DMS53 (cell line): ENCODE results near the gene FAM234A.
"Not testable (repeated sequence)": the region's sequence is repeated elsewhere in the genome, so short reads cannot be mapped to it uniquely, and the experiment has no call there.

Source experiments
- DNase-seq: peaks from one replicate; lab custom pipeline; 2025; lab: John Stamatoyannopoulos, UW

The FAM234A gene, protein sequence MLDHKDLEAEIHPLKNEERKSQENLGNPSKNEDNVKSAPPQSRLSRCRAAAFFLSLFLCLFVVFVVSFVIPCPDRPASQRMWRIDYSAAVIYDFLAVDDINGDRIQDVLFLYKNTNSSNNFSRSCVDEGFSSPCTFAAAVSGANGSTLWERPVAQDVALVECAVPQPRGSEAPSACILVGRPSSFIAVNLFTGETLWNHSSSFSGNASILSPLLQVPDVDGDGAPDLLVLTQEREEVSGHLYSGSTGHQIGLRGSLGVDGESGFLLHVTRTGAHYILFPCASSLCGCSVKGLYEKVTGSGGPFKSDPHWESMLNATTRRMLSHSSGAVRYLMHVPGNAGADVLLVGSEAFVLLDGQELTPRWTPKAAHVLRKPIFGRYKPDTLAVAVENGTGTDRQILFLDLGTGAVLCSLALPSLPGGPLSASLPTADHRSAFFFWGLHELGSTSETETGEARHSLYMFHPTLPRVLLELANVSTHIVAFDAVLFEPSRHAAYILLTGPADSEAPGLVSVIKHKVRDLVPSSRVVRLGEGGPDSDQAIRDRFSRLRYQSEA

GRCh38 chr16:234468-235305 lies at the start of gene FAM234A:
TSS of gene FAM234A (plus strand) at chr16:234821. CDS start at chr16:254414, 19,593 bp downstream.
- DNase-seq: peak; percentile 97

DNA sequence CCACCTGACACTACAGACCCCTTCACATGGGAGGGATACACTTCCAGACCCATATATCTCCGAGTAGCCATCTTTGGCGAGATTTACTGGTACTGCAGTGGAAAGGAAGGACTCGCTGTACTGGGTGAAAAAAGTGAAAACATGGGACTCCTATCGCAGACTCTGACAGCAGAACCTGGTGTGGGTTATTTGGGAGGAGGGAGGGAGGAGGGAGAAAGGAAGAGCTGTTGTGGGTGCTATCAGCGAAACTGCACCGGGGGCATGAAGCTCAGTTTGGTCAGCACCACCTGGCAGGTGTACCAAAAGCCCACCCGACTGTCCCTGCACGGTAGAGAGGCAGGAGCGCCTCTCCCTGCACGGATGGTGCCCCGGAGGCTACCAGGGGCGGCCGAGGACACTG lies 49.4 kb upstream of the FAM234A start:
- DNase-seq: no peak

- no peak for DNase-seq
Measured at GRCh38 chr16:185691-186090, 48.9 kb upstream of the FAM234A start.

DNA sequence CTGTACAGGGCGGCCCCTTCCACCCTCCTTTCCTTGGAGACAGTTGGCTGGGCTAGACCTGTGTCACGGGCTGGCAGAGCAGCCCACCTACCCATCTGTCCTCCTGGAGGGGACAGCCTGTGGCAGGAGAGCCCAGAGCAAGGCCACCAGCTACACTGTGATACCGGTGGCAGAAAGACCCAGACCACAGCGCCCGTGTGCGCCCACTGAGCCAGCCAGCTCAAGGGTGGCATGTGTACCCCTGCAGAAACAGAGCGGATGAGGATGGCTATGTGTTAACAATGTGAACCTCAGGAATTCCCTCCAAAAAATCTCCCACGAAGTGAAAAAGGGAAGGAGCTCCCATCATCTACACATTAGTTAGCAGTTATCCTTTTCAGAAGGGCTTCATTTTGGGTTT lies 47.3 kb upstream of the FAM234A start:
- DNase-seq: no peak

DNA sequence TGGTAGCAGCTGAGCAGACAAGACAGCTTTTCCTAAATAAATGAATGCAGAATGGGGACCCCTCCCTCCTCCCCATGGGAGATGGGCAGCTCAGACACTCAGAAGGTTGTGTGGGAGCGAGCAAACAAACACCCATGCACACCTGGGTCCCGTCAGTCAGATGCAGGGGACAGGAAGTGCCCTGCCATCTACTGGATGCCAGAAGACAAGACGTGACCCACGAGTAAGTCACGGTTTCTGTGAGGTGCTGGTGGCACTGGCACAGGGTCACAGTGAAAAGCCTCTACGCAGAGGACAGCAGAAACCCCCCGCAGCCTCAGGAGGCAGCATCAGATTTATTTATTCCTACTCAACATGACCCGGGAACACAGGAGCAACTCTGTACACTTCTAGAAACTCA lies 45.9 kb upstream of the FAM234A start:
- DNase-seq: peak; percentile 43

DNA sequence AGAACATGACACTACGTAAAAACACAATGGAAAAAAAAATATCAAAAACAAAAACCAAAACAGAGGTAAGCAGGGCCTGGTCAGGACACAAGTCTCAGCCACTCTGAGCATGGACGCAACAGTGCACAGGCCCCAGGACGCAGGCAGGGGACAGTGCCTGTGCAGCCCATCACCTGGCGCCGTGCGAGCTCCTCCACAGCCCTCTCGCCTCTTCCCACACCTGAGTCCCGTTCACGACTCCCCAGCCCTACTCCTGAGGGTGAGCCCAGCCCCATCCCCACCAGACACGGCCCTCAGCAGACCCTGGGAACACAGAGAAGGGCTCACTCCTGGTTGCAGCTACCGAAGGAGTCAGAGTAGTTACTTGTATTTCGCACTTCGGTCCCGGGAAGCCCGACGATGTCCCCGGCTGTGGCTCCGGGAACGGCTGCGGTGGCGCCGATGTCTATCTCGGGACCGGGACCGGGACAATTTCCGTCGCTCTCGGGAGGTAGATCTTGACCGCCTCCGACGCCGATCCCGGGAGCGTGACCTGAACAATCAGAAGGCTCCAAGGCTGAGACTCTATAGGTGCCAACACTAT lies 44.9 kb upstream of the FAM234A start:
- DNase-seq: no peak

GRCh38 chr16:191831-192230 lies 42.8 kb upstream of the FAM234A start:
- DNase-seq: no peak

DNA sequence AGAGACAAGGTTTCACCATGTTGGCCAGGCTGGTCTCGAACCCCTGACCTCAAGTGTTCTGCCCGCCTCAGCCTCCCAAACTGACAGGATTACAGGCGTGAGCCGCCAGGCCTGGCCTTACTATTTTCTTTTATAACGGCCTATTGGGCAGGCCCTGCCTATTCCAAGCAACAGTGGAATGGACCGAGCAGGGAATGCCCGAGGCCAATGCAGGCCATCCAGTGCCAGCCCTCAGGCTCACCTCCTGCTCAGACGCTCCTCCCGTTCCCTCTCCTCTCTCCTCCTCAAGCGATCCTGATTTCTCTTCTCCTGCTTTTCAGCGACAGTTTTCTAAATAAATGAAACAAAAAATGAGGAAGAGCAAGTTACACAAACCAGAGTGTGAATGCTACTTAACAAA lies 41.9 kb upstream of the FAM234A start:
- DNase-seq: no peak

DNA sequence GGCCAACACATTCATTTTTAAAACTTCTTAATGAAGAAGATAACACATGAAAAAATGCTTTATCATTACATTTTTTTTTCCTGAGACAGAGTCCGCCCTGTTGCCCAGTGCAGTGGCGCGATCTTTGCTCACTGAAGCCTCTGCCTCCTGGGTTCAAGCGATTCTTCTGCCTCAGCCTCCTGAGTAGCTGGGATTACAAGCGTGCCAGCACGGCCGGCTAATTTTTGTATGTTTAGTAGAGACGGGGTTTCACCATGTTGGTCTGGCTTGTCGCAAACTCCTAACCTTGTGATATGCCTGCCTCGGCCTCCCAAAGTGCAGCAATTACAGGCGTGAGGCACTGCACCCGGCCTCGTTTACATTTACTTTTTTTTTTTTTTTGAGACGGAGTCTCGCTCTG lies 41.2 kb upstream of the FAM234A start:
- no peak for DNase-seq

- DNase-seq: no peak
Measured at GRCh38 chr16:194516-194915, 40.1 kb upstream of the FAM234A start.

DNA sequence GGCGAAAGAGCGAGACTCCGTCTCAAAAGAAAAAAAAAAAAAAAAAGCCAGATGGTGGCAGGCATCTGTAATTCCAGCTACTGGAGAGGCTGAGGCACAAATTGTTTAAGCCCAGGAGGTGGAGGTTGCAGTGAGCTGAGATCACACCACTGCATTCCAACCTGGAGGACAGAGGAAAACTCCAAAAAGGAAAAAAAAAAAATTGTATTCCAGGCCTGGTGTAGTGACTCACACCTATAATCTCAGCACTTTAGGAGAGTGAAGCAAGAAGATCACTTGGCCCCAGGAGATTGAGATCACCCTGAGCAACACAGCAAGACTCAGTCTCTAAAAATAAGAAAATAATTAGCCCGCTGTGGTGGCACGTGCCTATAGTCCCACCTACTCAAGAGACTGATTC lies 34.2 kb upstream of the FAM234A start:
- DNase-seq: no peak

DNA sequence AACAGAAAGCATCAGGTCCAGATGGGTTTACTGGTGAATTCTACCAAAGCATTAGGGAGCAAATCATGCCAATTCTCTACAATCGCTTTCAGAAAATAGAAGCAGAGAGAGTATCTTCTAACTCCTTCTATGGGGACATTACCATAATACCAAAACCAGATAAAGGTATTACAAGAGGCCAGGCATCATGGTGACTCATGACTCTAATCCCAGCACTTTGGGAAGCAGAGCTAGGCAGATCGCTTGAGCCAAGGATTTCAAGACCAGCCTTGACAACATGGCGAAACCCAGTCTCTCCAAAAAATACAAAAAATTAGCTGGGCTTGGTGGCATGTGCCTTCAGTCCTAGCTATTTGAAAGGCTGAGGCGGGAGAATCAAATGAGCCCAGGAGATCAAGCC lies 31.4 kb upstream of the FAM234A start:
- DNase-seq: no peak

- DNase-seq: not testable (repeated sequence)
Measured at GRCh38 chr16:204046-204445, 30.6 kb upstream of the FAM234A start.

DNA sequence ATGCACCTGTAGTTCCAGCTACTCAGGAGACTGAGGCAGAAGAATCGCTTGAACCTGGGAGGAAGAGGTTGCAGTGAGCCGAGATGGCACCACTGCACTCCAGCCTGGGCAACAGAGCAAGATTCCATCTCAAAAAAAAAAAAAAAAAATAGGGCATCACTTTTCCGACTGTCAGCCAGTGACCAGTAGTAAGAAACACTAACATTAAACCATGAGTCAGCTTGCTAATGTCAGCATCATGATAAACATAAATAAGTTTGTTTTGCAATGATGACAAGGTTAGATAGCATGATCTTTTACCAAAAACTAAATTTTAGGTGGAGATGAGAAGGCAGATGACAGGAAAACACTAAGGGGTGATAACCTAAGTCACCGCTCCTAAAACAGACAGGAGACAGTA lies 25.3 kb upstream of the FAM234A start:
- not testable (repeated sequence) for DNase-seq

- DNase-seq: not testable (repeated sequence)
Measured at GRCh38 chr16:211631-212180, 22.9 kb upstream of the FAM234A start.

- DNase-seq: no peak
Measured at GRCh38 chr16:212999-213398, 21.6 kb upstream of the FAM234A start.

DNA sequence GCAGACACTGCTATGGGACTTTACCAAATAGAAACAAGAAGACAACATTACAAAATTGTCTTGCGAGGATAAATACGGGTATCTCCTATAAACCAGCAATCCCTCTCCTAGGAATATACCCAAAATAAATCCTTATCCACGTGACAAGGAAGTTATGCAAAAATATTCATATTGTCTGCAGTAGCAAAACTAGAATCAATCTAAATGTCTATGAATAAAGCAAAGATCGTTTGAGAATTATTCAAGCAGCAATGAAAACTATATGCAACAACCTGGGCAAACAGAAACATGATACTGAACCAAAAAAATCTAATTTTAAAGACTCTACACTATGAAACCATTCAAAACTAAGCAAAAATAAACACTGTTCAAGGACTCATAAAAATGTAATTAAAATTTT lies 14.6 kb upstream of the FAM234A start:
- DNase-seq: no peak

DNA sequence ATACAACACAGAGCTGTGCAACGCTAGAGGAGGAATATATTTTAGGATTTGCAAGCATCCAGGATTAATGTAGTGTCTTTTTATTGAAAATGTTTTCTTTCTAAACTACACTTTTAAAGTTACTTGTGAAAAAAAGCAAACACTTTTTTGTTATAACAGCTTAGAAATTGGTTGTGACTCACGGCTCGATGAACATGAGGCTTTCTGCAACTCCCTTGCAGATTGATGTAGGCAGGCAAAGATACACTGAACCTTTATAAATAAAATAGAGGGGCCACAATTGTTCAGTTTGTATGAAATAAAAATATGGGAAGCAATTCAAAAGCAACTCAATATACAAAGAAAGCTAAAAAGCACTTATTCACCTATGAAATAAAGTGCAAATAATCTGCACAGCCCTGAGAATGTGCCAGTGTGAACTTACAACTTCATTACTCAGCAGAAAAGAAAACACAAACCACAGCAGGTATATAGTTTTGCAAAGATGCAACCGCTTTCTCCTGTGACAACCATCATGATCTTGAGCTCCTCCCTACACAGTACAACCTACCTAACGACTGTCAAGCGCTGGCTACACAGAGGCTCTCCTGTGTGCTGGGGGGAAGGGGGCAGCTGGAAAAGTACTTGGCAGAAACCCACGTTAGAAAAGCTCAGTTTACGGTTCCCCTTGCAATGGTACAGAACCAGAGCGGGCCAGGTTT lies 6.3 kb upstream of the FAM234A start:
- DNase-seq: peak; percentile 58

DNA sequence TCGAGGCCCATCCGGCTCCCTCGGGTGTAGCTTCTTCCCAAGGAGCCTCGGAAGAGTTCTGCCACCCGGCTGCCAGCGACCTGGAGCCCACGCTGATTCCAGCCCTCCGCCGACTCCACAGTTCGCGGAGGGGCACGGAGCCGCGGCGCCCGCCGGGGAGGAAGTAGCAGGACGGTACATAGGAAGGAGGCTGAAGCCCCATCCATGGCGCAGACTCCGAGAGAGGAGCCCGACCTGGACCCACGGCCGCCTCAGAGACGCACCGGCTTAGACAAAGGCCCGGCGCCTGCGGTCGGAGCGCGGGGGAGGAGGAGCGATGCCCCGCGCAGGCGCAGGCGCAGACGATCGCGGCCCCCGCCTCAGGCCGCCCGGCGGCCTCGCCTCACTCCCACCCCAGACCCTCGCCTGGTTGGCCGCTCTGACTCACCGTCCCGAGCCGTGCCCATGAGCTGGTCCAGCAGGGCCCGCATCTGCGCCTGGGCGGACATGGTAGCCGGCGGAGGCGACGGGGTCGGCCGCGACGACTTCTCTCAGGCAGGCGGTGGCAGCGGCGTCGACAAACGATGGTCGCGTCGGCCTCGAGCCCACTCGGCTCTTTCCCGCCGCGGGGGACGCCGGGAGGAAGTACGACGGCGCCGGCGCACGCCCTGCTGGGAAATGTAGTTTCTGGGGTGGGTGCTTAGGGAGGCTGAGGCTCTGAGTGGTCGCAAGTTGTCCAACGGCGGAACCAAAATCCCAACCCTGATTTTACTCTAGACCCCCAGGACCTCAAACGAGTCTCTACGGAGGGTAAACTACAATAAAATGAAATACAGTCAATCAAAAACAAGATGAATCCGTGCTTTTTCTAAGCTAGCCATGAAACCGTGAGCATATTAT lies 5.5 kb upstream of the FAM234A start, which contains the start of gene LUC7L:
Gene LUC7L (minus strand): TSS at position 598 of the 879 bp plus-strand sequence. CDS start 110 bp downstream, at position 488.
- peak; percentile 91 for DNase-seq

DNA sequence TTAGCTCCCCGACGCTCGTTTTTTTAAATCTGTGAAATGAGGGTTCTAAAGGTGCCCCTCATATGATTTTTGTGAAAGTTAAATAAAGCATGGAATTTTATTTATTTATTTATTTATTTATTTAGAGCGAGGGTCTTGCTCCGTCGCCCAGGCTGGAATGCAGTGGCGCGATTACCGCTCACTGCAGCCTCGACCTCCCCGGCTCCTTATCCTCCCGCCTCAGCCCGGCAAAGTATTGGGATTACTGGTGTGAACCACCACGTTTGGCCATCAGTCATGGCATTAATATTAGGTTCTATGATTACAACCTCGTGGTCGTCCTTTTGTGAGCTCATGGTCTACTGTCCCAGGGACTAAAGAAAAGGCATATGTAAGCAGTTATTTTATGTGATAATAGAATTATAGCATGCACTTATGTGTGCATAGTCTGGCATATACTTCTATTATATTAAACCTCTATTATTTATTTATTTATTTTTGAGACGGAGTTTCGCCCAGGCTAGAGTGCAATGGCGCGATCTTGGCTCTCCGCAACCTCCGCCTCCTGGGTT lies 4.8 kb upstream of the FAM234A start:
- DNase-seq: peak; percentile 48
